Stimulated activated CD8-positive, alpha-beta memory T cell treated with anti-CD3 and anti-CD28 coated beads, Interleukin-4, amount 100 ng/mL, for 48 hours (primary cell): ENCODE data around the gene CACNB4.

Source experiments
- DNase-seq: peaks from one replicate; pipeline ENCODE4 v3.0.0-alpha.2; 2020

CACNB4 gene

GRCh38 chr2:152086231-152086630 lies 12.6 kb downstream of the CACNB4 start:
- no peak for DNase-seq

- no peak for DNase-seq
Observed at GRCh38 chr2:152084076-152084475, 14.8 kb downstream of the CACNB4 start.

- no peak for DNase-seq
Observed at GRCh38 chr2:152083202-152083875, 15.5 kb downstream of the CACNB4 start.

- DNase-seq: no peak
Observed at GRCh38 chr2:152078662-152079061, 20.2 kb downstream of the CACNB4 start.

GRCh38 chr2:152078023-152078422 lies 20.8 kb downstream of the CACNB4 start:
- no peak for DNase-seq

GRCh38 chr2:152075461-152076050 lies 23.3 kb downstream of the CACNB4 start:
- no peak for DNase-seq

GRCh38 chr2:152072011-152072410 lies 26.8 kb downstream of the CACNB4 start:
- no peak for DNase-seq

GRCh38 chr2:152071518-152071917 lies 27.3 kb downstream of the CACNB4 start:
- no peak for DNase-seq

- no peak for DNase-seq
Observed at GRCh38 chr2:152071092-152071491, 27.8 kb downstream of the CACNB4 start.

- no peak for DNase-seq
Observed at GRCh38 chr2:152068226-152068625, 30.6 kb downstream of the CACNB4 start.

- no peak for DNase-seq
Observed at GRCh38 chr2:152067823-152068222, 31.0 kb downstream of the CACNB4 start.

- no peak for DNase-seq
Observed at GRCh38 chr2:152065945-152066344, 32.9 kb downstream of the CACNB4 start.

- DNase-seq: no peak
Observed at GRCh38 chr2:152064001-152064400, 34.8 kb downstream of the CACNB4 start.

- no peak for DNase-seq
Observed at GRCh38 chr2:152063325-152063924, 35.4 kb downstream of the CACNB4 start.

- DNase-seq: no peak
Observed at GRCh38 chr2:152062125-152063091, 36.4 kb downstream of the CACNB4 start.

GRCh38 chr2:152061383-152061782 lies 37.5 kb downstream of the CACNB4 start:
- no peak for DNase-seq

- no peak for DNase-seq
Observed at GRCh38 chr2:152058655-152059054, 40.2 kb downstream of the CACNB4 start.

GRCh38 chr2:152056418-152056817 lies 42.4 kb downstream of the CACNB4 start:
- no peak for DNase-seq

GRCh38 chr2:152055366-152056108 lies 43.3 kb downstream of the CACNB4 start:
- no peak for DNase-seq

- DNase-seq: no peak
Observed at GRCh38 chr2:152054593-152054992, 44.3 kb downstream of the CACNB4 start.

GRCh38 chr2:152051436-152051835 lies 47.4 kb downstream of the CACNB4 start:
- DNase-seq: no peak

- no peak for DNase-seq
Observed at GRCh38 chr2:152050915-152051314, 47.9 kb downstream of the CACNB4 start.

- no peak for DNase-seq
Observed at GRCh38 chr2:152050341-152050740, 48.5 kb downstream of the CACNB4 start.
